Karpas-422 (cell line): ENCODE data around the gene SLC25A10. TPM values are rescaled to one million over a fixed set of nuclear protein-coding genes. Genes with fewer than 3 reads are reported as not detected.

Experiments used
- DNase-seq: peaks from one replicate; pipeline ENCODE4 v3.0.0-alpha.2; 2015
- H2AFZ ChIP-seq: fragments of 200-600 bp; sonication (generic); 2 replicates; pipeline ENCODE4 v1.6.1; 2014; ENCODE audit warnings: antibody characterized with exemption, low read length, mixed read lengths
- H3K27ac ChIP-seq: fragments of 200-600 bp; sonication (generic); 2 replicates; pipeline ENCODE4 v1.5.1; 2014; ENCODE audit warnings: mild to moderate bottlenecking, low read length, moderate library complexity
- H3K27me3 ChIP-seq: fragments of 200-600 bp; sonication (generic); 2 replicates; pipeline ENCODE4 v1.6.1; 2014; ENCODE audit warnings: low read length, mixed read lengths
- H3K36me3 ChIP-seq: fragments of 200-600 bp; sonication (generic); 2 replicates; pipeline ENCODE4 v1.6.1; 2014; ENCODE audit warnings: low read length, mixed read lengths; ENCODE audit not compliant: insufficient read depth
- H3K4me1 ChIP-seq: fragments of 200-600 bp; sonication (generic); 2 replicates; pipeline ENCODE4 v1.6.1; 2014; ENCODE audit warnings: mild to moderate bottlenecking, low read length, mixed read lengths
- H3K4me2 ChIP-seq: fragments of 200-600 bp; sonication (generic); 2 replicates; pipeline ENCODE4 v1.6.1; 2014; ENCODE audit warnings: low read length, low read depth, mild to moderate bottlenecking; ENCODE audit not compliant: poor library complexity, severe bottlenecking
- H3K4me3 ChIP-seq: fragments of 200-600 bp; sonication (generic); 2 replicates; pipeline ENCODE4 v1.5.1; 2014; ENCODE audit warnings: mild to moderate bottlenecking, antibody characterized with exemption, low read length, mixed read lengths
- H3K79me2 ChIP-seq: fragments of 200-600 bp; sonication (generic); 2 replicates; pipeline ENCODE4 v1.6.1; 2014; ENCODE audit warnings: mild to moderate bottlenecking, low read length, mixed read lengths
- H3K9ac ChIP-seq: fragments of 200-600 bp; sonication (generic); 2 replicates; pipeline ENCODE4 v1.6.0; 2014; ENCODE audit warnings: low read length
- H3K9me2 ChIP-seq: fragments of 200-600 bp; sonication (generic), shearing (Covaris generic); replicated peaks from 2 replicates; pipeline ENCODE4 v1.6.0; 2014; ENCODE audit warnings: mild to moderate bottlenecking, low read length, moderate library complexity; ENCODE audit not compliant: insufficient read depth
- H3K9me3 ChIP-seq: fragments of 300-700, 200-600 bp; sonication (generic); 2 replicates; pipeline ENCODE4 v1.6.1; 2014; ENCODE audit warnings: low read length, mixed read lengths
- H4K20me1 ChIP-seq: fragments of 200-600 bp; sonication (generic); 2 replicates; pipeline ENCODE4 v1.6.1; 2014; ENCODE audit warnings: mild to moderate bottlenecking, antibody characterized with exemption, low read length, low read depth; ENCODE audit not compliant: insufficient read depth
- total RNA-seq: library from RNA; depleted of rRNA; stranded (reverse); fragments of >200 nt; shearing (Covaris generic); gene quantifications from 2 replicates; pipeline ENCODE4 v1.2.3, GENCODE V29; 2014; ENCODE audit warnings: low replicate concordance

The SLC25A10 gene
- total RNA-seq, 1 experiment from 2014 or later: 8.6 TPM

GRCh38 chr17:81706232-81706611 lies 5.9 kb upstream of the SLC25A10 start:
- Histone ChIP-seq H4K20me1 (peaks cover 26% of the 10 kb centered on the region), H3K9ac (no peak overlapping the region), H3K4me2 (no peak overlapping the region), H3K4me3 (no peak overlapping the region), H3K36me3 (peaks cover 25% of the 10 kb centered on the region), H3K9me3 (no peaks in the 10 kb centered on the region), H3K79me2 (peaks cover 43% of the 10 kb centered on the region), H2AFZ (no peak overlapping the region), H3K27ac (no peak overlapping the region), H3K4me1 (peaks cover 24% of the 10 kb centered on the region), H3K27me3 (no peaks in the 10 kb centered on the region), H3K9me2 (no peaks in the 10 kb centered on the region)
- DNase-seq: no peak

- no peaks in the 10 kb centered on the region for H3K9me3 ChIP-seq
- H3K9me2 ChIP-seq: no peaks in the 10 kb centered on the region
- H4K20me1 ChIP-seq: peaks cover 18% of the 10 kb centered on the region
- H3K27ac ChIP-seq: no peak overlapping the region
- no peak overlapping the region for H2AFZ ChIP-seq
- H3K4me2 ChIP-seq: no peak overlapping the region
- H3K36me3 ChIP-seq: peaks cover 25% of the 10 kb centered on the region
- H3K4me3 ChIP-seq: no peak overlapping the region
- no peaks in the 10 kb centered on the region for H3K27me3 ChIP-seq
- peaks cover 35% of the 10 kb centered on the region for H3K79me2 ChIP-seq
- H3K4me1 ChIP-seq: peaks cover 24% of the 10 kb centered on the region
- DNase-seq: no peak
- H3K9ac ChIP-seq: no peak overlapping the region
Measured at GRCh38 chr17:81706757-81707624, 5.1 kb upstream of the SLC25A10 start.

GRCh38 chr17:81707725-81708646 lies 4.1 kb upstream of the SLC25A10 start:
- H3K4me1 ChIP-seq: peaks cover 27% of the 10 kb centered on the region
- no peak for DNase-seq
- H3K27ac ChIP-seq: no peak overlapping the region
- H3K9ac ChIP-seq: no peak overlapping the region
- H3K4me3 ChIP-seq: no peak overlapping the region
- H3K36me3 ChIP-seq: peaks cover 25% of the 10 kb centered on the region
- no peaks in the 10 kb centered on the region for H3K27me3 ChIP-seq
- peaks cover 33% of the 10 kb centered on the region for H3K79me2 ChIP-seq
- H4K20me1 ChIP-seq: peaks cover 11% of the 10 kb centered on the region; the same call in 1 of the 2 replicates
- no peaks in the 10 kb centered on the region for H3K9me3 ChIP-seq
- H2AFZ ChIP-seq: no peak overlapping the region
- no peak overlapping the region for H3K4me2 ChIP-seq
- no peaks in the 10 kb centered on the region for H3K9me2 ChIP-seq

GRCh38 chr17:81708739-81709185 lies 3.3 kb upstream of the SLC25A10 start:
- H3K27me3 ChIP-seq: no peaks in the 10 kb centered on the region
- no peaks in the 10 kb centered on the region for H3K9me3 ChIP-seq
- H3K79me2 ChIP-seq: peaks cover 35% of the 10 kb centered on the region
- DNase-seq: no peak
- no peak overlapping the region for H2AFZ ChIP-seq
- H3K4me1 ChIP-seq: peaks cover 35% of the 10 kb centered on the region
- no peak overlapping the region for H3K9ac ChIP-seq
- no peaks in the 10 kb centered on the region for H3K9me2 ChIP-seq
- H3K4me3 ChIP-seq: no peak overlapping the region
- peaks cover 14% of the 10 kb centered on the region; the same call in 1 of the 2 replicates for H4K20me1 ChIP-seq
- H3K36me3 ChIP-seq: peaks cover 25% of the 10 kb centered on the region
- no peak overlapping the region for H3K4me2 ChIP-seq
- no peak overlapping the region for H3K27ac ChIP-seq

GRCh38 chr17:81710514-81711308 lies 1.4 kb upstream of the SLC25A10 start:
- H4K20me1 ChIP-seq: peaks cover 26% of the 10 kb centered on the region; the same call in 1 of the 2 replicates
- peaks cover 19% of the 10 kb centered on the region for H3K36me3 ChIP-seq
- H3K4me2 ChIP-seq: peak overlapping the region; percentile 94
- H3K27me3 ChIP-seq: no peaks in the 10 kb centered on the region
- H3K79me2 ChIP-seq: peaks cover 25% of the 10 kb centered on the region
- H3K9ac ChIP-seq: peak overlapping the region; percentile 85
- DNase-seq: no peak
- peak overlapping the region; percentile 32; the same call in 1 of the 2 replicates for H3K4me3 ChIP-seq
- H3K9me2 ChIP-seq: no peaks in the 10 kb centered on the region
- H3K27ac ChIP-seq: peak overlapping the region; percentile 64
- H3K9me3 ChIP-seq: no peaks in the 10 kb centered on the region
- no peak overlapping the region for H2AFZ ChIP-seq
- peaks cover 29% of the 10 kb centered on the region for H3K4me1 ChIP-seq

- Histone ChIP-seq H3K9ac (peak overlapping the region; percentile 85), H2AFZ (no peak overlapping the region), H3K4me2 (peak overlapping the region; percentile 94), H3K9me3 (no peaks in the 10 kb centered on the region), H3K36me3 (0 out of 2 replicates have a peak, but pooled peaks cover 6% of the 10 kb centered on the region), H3K9me2 (no peaks in the 10 kb centered on the region), H4K20me1 (0 out of 2 replicates have a peak, but pooled peaks cover 18% of the 10 kb centered on the region), H3K79me2 (peaks cover 22% of the 10 kb centered on the region), H3K27me3 (no peaks in the 10 kb centered on the region), H3K4me1 (peaks cover 29% of the 10 kb centered on the region), H3K27ac (peak overlapping the region; percentile 11; the same call in 1 of the 2 replicates), H3K4me3 (peak overlapping the region; percentile 90)
- peak; percentile 70 for DNase-seq
Measured at GRCh38 chr17:81712468-81713003, 452 bp downstream of the SLC25A10 start.

- peak overlapping the region; percentile 90 for H3K4me3 ChIP-seq
- H3K9me2 ChIP-seq: no peaks in the 10 kb centered on the region
- H3K9ac ChIP-seq: peak overlapping the region; percentile 85
- H2AFZ ChIP-seq: no peak overlapping the region
- H4K20me1 ChIP-seq: 0 out of 2 replicates have a peak, but pooled peaks cover 18% of the 10 kb centered on the region
- DNase-seq: peak; percentile 62
- H3K79me2 ChIP-seq: peaks cover 22% of the 10 kb centered on the region
- H3K36me3 ChIP-seq: 0 out of 2 replicates have a peak, but pooled peaks cover 3% of the 10 kb centered on the region
- H3K27ac ChIP-seq: peak overlapping the region; percentile 11; the same call in 1 of the 2 replicates
- H3K4me1 ChIP-seq: peaks cover 29% of the 10 kb centered on the region
- no peaks in the 10 kb centered on the region for H3K9me3 ChIP-seq
- H3K27me3 ChIP-seq: no peaks in the 10 kb centered on the region
- peak overlapping the region; percentile 94 for H3K4me2 ChIP-seq
Measured at GRCh38 chr17:81713004-81713555, 996 bp downstream of the SLC25A10 start.
